RKO (cell line): ENCODE results near the gene MUC2.
"Not testable (repeated sequence)": the region's sequence is repeated elsewhere in the genome, so short reads cannot be mapped to it uniquely, and the experiment has no call there.

Source experiments
- DNase-seq: peaks from one replicate; pipeline ENCODE4 v3.0.0-alpha.2; 2016; ENCODE audit warnings: low spot score

MUC2 gene

GRCh38 chr11:1106387-1106786, 31.7 kb downstream of the MUC2 start:
- DNase-seq: no peak

- DNase-seq: no peak
These were observed 32.9 kb downstream of the MUC2 start for GRCh38 chr11:1107316-1108245.

- no peak for DNase-seq
These were observed 33.7 kb downstream of the MUC2 start for GRCh38 chr11:1108246-1108900.

- no peak for DNase-seq
These were observed 34.6 kb downstream of the MUC2 start for GRCh38 chr11:1109101-1109917.

GRCh38 chr11:1109918-1110705, 35.4 kb downstream of the MUC2 start:
- no peak for DNase-seq

GRCh38 chr11:1111545-1112212, 37.0 kb downstream of the MUC2 start:
- no peak for DNase-seq

- DNase-seq: no peak
These were observed 37.9 kb downstream of the MUC2 start for GRCh38 chr11:1112351-1113191.

GRCh38 chr11:1113405-1114201, 38.9 kb downstream of the MUC2 start:
- DNase-seq: no peak

- DNase-seq: not testable (repeated sequence)
These were observed 40.6 kb downstream of the MUC2 start for GRCh38 chr11:1115292-1115691.

GRCh38 chr11:1116104-1116503, 41.4 kb downstream of the MUC2 start:
- no peak for DNase-seq

GRCh38 chr11:1116666-1117390, 42.2 kb downstream of the MUC2 start:
- DNase-seq: no peak

GRCh38 chr11:1117992-1118391, 43.3 kb downstream of the MUC2 start:
- no peak for DNase-seq

- no peak for DNase-seq
These were observed 44.3 kb downstream of the MUC2 start for GRCh38 chr11:1118755-1119603.

- DNase-seq: no peak
These were observed 45.0 kb downstream of the MUC2 start for GRCh38 chr11:1119604-1120146.

GRCh38 chr11:1120532-1121330, 46.1 kb downstream of the MUC2 start:
- no peak for DNase-seq

- DNase-seq: no peak
These were observed 46.7 kb downstream of the MUC2 start for GRCh38 chr11:1121331-1121812.
